ENCODE results near the gene SCD. TPM values are rescaled to one million over a fixed set of nuclear protein-coding genes. Genes with fewer than 3 reads are reported as not detected.
A peak's percentile ranks its signal among the peaks of the same experiment; 100 is the strongest.

The SCD gene
- total RNA-seq, 2 experiments from 2014 or later = 121 to 134 TPM

DNA sequence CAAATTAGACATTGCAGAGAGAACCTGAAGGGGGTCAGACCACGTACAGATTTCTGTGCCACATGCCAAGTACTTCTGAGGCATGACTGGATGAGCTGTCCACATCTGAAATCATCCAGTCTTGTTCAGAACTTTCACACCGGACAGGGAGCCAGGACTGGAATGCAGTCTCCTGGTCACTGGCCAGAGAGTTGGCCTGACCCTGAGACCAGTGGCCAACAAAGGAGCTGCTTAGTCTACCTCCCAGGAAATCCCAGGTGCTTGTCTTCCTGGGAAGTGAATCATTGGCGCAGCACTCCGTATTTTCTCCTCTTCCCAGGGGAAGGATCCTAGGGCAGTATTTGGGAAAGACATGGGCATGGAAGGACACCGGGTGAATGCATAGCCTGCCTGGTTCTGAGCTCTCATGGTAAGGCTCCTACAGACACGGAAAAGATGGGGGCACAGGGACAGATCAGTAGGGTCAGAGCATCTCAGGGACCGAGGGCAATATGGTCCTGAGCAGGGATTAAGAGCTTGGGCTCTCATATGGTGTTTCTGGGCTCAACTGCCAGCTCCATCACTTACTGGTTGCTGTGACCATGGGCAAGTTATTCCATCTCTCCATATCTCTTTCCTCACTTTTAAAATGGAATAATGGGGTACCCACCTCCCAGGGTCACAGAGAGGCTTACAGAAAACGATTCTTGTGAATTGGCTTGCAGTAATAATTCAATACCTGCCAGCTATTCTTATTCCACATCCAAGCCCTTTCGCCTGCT, 1.3 kb upstream of the SCD start:
- peak overlapping the region; percentile 78 for H3K27ac Mint-ChIP-seq
- ATAC-seq = no peak
- peaks cover 44% of the 10 kb centered on the region for H3K4me1 Mint-ChIP-seq
- H3K27me3 Mint-ChIP-seq = no peaks in the 10 kb centered on the region
- H3K36me3 Mint-ChIP-seq = peaks cover 35% of the 10 kb centered on the region
- peak overlapping the region; percentile 98 for H3K4me3 Mint-ChIP-seq
- H3K9me3 Mint-ChIP-seq (ENCODE audit: low read depth) = no peaks in the 10 kb centered on the region
- no peak for DNase-seq
- CTCF ChIA-PET = interaction anchor here (1.1 to 17.0 kb wide), 14 partner anchors 8 to 190 kb away, joined by 3 to 236 read pairs (median 7); partner anchors contain the start of genes HIF1AN and SEC31B

- Mint-ChIP-seq H3K4me1 (peaks cover 50% of the 10 kb centered on the region), H3K4me3 (peak overlapping the region; percentile 98), H3K27ac (peak overlapping the region; percentile 78), H3K9me3 (ENCODE audit: low read depth) (no peaks in the 10 kb centered on the region), H3K27me3 (no peaks in the 10 kb centered on the region), H3K36me3 (peaks cover 41% of the 10 kb centered on the region)
- CTCF ChIA-PET = interaction anchor here (1.0 to 17.0 kb wide), 14 partner anchors 8 to 189 kb away, joined by 3 to 236 read pairs (median 6); partner anchors contain the start of genes HIF1AN and SEC31B
- peak; percentile 89 for DNase-seq
- ATAC-seq = peak; percentile 78
These were observed 675 bp upstream of the SCD start for GRCh38 chr10:100346351-100346764.

GRCh38 chr10:100347568-100348195, 649 bp downstream of the SCD start:
- no peak for ATAC-seq
- no peaks in the 10 kb centered on the region for H3K9me3 Mint-ChIP-seq (ENCODE audit: low read depth)
- peak overlapping the region; percentile 98 for H3K4me3 Mint-ChIP-seq
- no peak for DNase-seq
- H3K36me3 Mint-ChIP-seq = peaks cover 54% of the 10 kb centered on the region
- H3K27me3 Mint-ChIP-seq = no peaks in the 10 kb centered on the region
- peaks cover 61% of the 10 kb centered on the region for H3K4me1 Mint-ChIP-seq
- peak overlapping the region; percentile 83 for H3K27ac Mint-ChIP-seq
- CTCF ChIA-PET = interaction anchor here (1.0 to 17.0 kb wide), 9 partner anchors 9 to 188 kb away, joined by 5 to 236 read pairs (median 12); partner anchors contain the start of genes HIF1AN and SEC31B

GRCh38 chr10:100348389-100348927, 1.4 kb downstream of the SCD start:
- ATAC-seq = no peak
- H3K27ac Mint-ChIP-seq = peak overlapping the region; percentile 83
- peak overlapping the region; percentile 98 for H3K4me3 Mint-ChIP-seq
- peaks cover 62% of the 10 kb centered on the region for H3K4me1 Mint-ChIP-seq
- no peak for DNase-seq
- no peaks in the 10 kb centered on the region for H3K27me3 Mint-ChIP-seq
- no peaks in the 10 kb centered on the region for H3K9me3 Mint-ChIP-seq (ENCODE audit: low read depth)
- H3K36me3 Mint-ChIP-seq = peaks cover 61% of the 10 kb centered on the region
- CTCF ChIA-PET = interaction anchor here (1.2 to 17.0 kb wide), 6 partner anchors 10 to 170 kb away, joined by 5 to 236 read pairs (median 24); no protein-coding TSS in a partner anchor

DNA sequence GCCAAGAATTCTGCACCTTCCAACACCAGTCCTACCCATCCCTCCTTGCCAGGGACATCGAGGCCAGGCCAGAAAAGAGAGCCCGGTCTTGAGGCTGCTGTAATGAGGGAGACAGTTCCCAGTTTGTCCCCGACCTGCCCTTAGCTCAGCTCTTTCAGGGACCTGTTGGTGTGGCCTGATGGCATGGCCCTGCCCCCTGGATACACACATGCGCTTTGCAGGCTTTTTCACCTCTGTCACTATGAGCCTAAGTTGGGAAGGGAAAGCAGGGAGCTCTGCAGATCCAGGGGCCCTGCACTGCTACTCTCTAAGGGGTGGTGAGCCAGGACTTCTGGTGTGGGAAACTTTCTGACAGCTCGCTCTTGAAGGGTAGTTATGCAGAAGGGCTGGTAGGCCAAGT, 2.1 kb downstream of the SCD start:
- Mint-ChIP-seq H3K36me3 (peaks cover 68% of the 10 kb centered on the region), H3K27ac (peak overlapping the region; percentile 33), H3K27me3 (no peaks in the 10 kb centered on the region), H3K4me1 (peaks cover 68% of the 10 kb centered on the region), H3K4me3 (peak overlapping the region; percentile 98), H3K9me3 (ENCODE audit: low read depth) (no peaks in the 10 kb centered on the region)
- CTCF ChIA-PET = interaction anchor here (1.0 to 17.0 kb wide), 10 partner anchors 11 to 169 kb away, joined by 3 to 236 read pairs (median 5); no protein-coding TSS in a partner anchor
- ATAC-seq = no peak
- DNase-seq = no peak

DNA sequence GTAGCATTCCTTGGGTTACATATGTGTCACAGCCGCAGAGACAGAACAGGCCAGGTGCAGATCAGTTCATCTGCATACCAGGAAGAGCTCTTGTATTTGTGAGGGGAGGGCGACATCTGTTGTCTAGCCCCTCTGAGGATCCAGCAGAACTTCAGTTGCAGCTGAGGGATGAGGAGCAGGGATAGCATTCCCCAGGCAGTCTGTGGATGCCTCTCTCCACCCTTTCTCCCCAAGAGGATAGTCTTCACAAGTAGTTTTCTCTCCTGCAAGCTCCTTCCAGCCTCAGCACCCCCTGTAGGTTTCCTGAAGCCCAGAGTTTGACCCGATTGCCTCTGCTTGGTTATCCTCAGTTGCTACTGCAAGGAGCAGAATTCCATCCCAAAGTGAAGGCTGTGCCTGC, 2.6 kb downstream of the SCD start:
- H3K27me3 Mint-ChIP-seq = no peaks in the 10 kb centered on the region
- DNase-seq (no peak), ATAC-seq (no peak)
- peak overlapping the region; percentile 33 for H3K27ac Mint-ChIP-seq
- CTCF ChIA-PET = interaction anchor here (0.6 to 17.0 kb wide), 11 partner anchors 11 to 691 kb away, joined by 3 to 236 read pairs (median 5); no protein-coding TSS in a partner anchor
- peak overlapping the region; percentile 98 for H3K4me3 Mint-ChIP-seq
- H3K4me1 Mint-ChIP-seq = peaks cover 68% of the 10 kb centered on the region
- peaks cover 74% of the 10 kb centered on the region for H3K36me3 Mint-ChIP-seq
- H3K9me3 Mint-ChIP-seq (ENCODE audit: low read depth) = no peaks in the 10 kb centered on the region

DNA sequence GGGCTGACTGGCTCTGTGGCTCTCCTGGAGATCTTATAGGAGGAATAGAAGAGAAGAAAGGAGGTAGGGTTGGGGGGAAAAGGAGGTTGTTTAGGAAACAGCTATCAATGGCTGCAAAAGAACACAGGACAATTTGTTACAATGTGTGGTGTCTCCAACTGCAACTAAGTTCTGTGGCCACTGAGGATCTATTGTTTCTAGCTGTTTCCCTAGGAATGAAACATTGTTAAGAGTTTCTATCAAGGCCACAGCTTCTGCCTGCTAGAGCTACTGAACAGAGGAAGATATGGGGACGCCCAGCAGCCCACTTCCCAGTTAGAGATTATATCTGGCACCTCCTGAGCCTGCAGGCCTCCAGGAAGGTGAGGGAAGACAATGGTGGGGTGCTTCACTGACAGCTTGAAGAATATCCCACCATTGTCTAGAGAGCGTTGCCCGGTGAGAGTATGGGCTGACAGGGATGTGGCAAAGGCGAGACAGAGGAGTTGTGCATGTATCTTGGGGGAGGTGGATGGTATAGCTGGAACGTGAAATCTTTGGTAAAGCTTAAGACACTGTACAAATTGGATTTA, 4.0 kb downstream of the SCD start:
- DNase-seq = no peak
- peaks cover 87% of the 10 kb centered on the region for H3K36me3 Mint-ChIP-seq
- CTCF ChIA-PET = interaction anchor here (0.6 to 17.0 kb wide), 6 partner anchors 13 to 167 kb away, joined by 3 to 236 read pairs (median 9); no protein-coding TSS in a partner anchor
- no peak for ATAC-seq
- H3K27me3 Mint-ChIP-seq = no peaks in the 10 kb centered on the region
- no peaks in the 10 kb centered on the region for H3K9me3 Mint-ChIP-seq (ENCODE audit: low read depth)
- peak overlapping the region; percentile 25 for H3K27ac Mint-ChIP-seq
- peaks cover 68% of the 10 kb centered on the region for H3K4me1 Mint-ChIP-seq
- H3K4me3 Mint-ChIP-seq = peak overlapping the region; percentile 98

GRCh38 chr10:100353770-100354485, 6.9 kb downstream of the SCD start:
- no peak overlapping the region for H3K27ac Mint-ChIP-seq
- peaks cover 63% of the 10 kb centered on the region for H3K4me1 Mint-ChIP-seq
- CTCF ChIA-PET = interaction anchor here (0.9 to 1.3 kb wide), 4 partner anchors 13 to 164 kb away, joined by 3 to 5 read pairs (median 4); no protein-coding TSS in a partner anchor

GRCh38 chr10:100355086-100355485, 8.1 kb downstream of the SCD start:
- CTCF ChIA-PET = interaction anchor here (0.8 to 1.5 kb wide), 3 partner anchors 9 to 77 kb away, joined by 3 to 4 read pairs (median 4); no protein-coding TSS in a partner anchor
- DNase-seq (no peak), ATAC-seq (no peak)
- no peaks in the 10 kb centered on the region for H3K9me3 Mint-ChIP-seq (ENCODE audit: low read depth)
- H3K4me1 Mint-ChIP-seq = peaks cover 58% of the 10 kb centered on the region
- no peak overlapping the region for H3K27ac Mint-ChIP-seq
- no peak overlapping the region for H3K4me3 Mint-ChIP-seq
- H3K36me3 Mint-ChIP-seq = peaks cover 88% of the 10 kb centered on the region
- H3K27me3 Mint-ChIP-seq = no peaks in the 10 kb centered on the region

More at GRCh38 chr10:100353770-100354485, 6.9 kb downstream of the SCD start:
- peaks cover 88% of the 10 kb centered on the region for H3K36me3 Mint-ChIP-seq
- H3K4me3 Mint-ChIP-seq = no peak overlapping the region
- DNase-seq (no peak), ATAC-seq (no peak)
- H3K27me3 Mint-ChIP-seq = no peaks in the 10 kb centered on the region
- H3K9me3 Mint-ChIP-seq (ENCODE audit: low read depth) = no peaks in the 10 kb centered on the region

- H3K4me3 Mint-ChIP-seq = no peak overlapping the region
- H3K9me3 Mint-ChIP-seq (ENCODE audit: low read depth) = no peaks in the 10 kb centered on the region
- H3K27me3 Mint-ChIP-seq = no peaks in the 10 kb centered on the region
- H3K36me3 Mint-ChIP-seq = peaks cover 87% of the 10 kb centered on the region
- CTCF ChIA-PET = interaction anchor here (1.5 kb wide), 1 partner anchor 14 kb away, joined by 4 read pairs; no protein-coding TSS in a partner anchor
- DNase-seq (no peak), ATAC-seq (no peak)
- peaks cover 45% of the 10 kb centered on the region for H3K4me1 Mint-ChIP-seq
- no peak overlapping the region for H3K27ac Mint-ChIP-seq
These were observed 9.3 kb downstream of the SCD start for GRCh38 chr10:100356067-100357017.

DNA sequence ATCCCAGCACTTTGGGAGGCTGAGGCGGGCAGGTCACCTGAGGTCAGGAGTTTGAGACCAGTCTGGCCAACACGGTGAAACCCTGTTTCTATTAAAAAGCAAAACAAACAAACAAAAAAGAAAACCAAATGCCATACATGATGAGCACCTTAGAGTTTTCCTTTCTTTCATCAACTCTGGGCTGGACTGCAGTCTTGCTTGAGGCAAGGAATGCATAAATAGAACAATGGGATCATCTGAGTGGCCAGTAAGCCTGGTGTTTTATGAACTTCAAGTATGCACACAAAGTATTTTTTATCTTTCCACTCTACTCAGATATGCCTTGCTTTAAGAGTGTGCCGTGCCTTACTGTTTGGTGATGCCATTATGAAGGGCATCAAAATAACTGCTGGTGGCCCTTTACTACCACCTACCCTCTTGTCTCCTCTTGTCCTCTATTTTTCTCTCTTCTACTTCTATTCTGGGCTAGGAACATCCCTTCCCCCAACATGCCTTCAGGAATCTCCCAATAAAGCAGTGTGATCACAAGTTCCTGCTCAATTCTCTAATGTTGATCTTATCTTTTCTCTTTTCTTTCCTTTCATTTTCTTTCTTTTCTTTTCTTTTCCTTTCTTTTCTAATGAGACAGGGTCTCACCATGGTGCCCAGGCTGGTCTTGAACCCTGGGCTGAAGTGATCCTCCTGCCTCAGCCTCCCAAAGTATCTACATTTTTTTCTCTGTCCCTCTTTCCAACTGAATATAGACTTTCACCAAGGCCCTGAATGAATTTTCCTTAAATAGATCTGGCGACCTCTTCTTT, 10.2 kb downstream of the SCD start:
- H3K36me3 Mint-ChIP-seq = peaks cover 86% of the 10 kb centered on the region
- no peaks in the 10 kb centered on the region for H3K9me3 Mint-ChIP-seq (ENCODE audit: low read depth)
- DNase-seq = no peak
- H3K4me3 Mint-ChIP-seq = no peak overlapping the region
- H3K27ac Mint-ChIP-seq = no peak overlapping the region
- CTCF ChIA-PET = no interaction called here
- H3K27me3 Mint-ChIP-seq = no peaks in the 10 kb centered on the region
- peaks cover 38% of the 10 kb centered on the region for H3K4me1 Mint-ChIP-seq
- no peak for ATAC-seq
